GM12878 (cell line): ENCODE measurements around the gene IRAK3. TPM values are rescaled to one million over a fixed set of nuclear protein-coding genes. Genes with fewer than 3 reads are reported as not detected.

Experiments used
- ATAC-seq: fragments of 200-7000 bp; cut with Tn5 transposase; 3 replicates; pipeline ENCODE4 v1.9.1; 2020; ENCODE audit warnings: mild to moderate bottlenecking, moderate library complexity
- BruUV-seq: library from RNA; stranded (reverse); fragments of 400-500 nt; replicated peaks from 2 replicates; lab custom pipeline; 2021; lab: Mats Ljungman, UMichigan
- CTCF ChIA-PET: fragments of 300-600 bp; sonication (Branson Sonifier 250); formaldehyde crosslinking; extraction: SDS; loops from one replicate; lab custom pipeline; 2021; ENCODE audit warnings: inconsistent platforms; lab: Yijun Ruan, JAX
- POLR2A ChIA-PET: fragments of 350-600 bp; formaldehyde crosslinking; extraction: SDS; loops from one replicate; lab custom pipeline; 2021; ENCODE audit warnings: inconsistent platforms; lab: Charles Lee
- RAD21 ChIA-PET: fragments of 300-600 bp; sonication (Branson Sonifier 250); formaldehyde crosslinking; loops from one replicate; lab custom pipeline; 2023; ENCODE audit warnings: antibody characterized with exemption; ENCODE audit not compliant: unreplicated experiment; lab: Charles Lee
- SMC1A ChIA-PET: fragments of 300-600 bp; sonication (Branson Sonifier 250); formaldehyde crosslinking; loops from one replicate; lab custom pipeline; 2023; ENCODE audit not compliant: unreplicated experiment, uncharacterized antibody; lab: Charles Lee
- DNase-seq: peaks from one replicate; pipeline ENCODE4 v3.0.0-alpha.2; 2011; ENCODE audit warnings: low read depth, low spot score
- FAIRE-seq: peaks from 3 replicates; lab custom pipeline; 2011; peaks lifted over from hg19 to GRCh38; lab: Jason Lieb, UNC
- H2AFZ ChIP-seq: 2 replicates; pipeline ENCODE4 v1.6.0; 2011; ENCODE audit warnings: low read depth, low read length, control low read depth; ENCODE audit not compliant: control insufficient read depth
- H3K27ac ChIP-seq: 2 replicates; pipeline ENCODE4 v1.5.1; 2011; ENCODE audit warnings: control low read depth; ENCODE audit not compliant: control insufficient read depth, insufficient read depth
- H3K27me3 ChIP-seq, 2 experiments: replicated peaks in 1 of 2; 2 replicates each; pipeline versions ENCODE4 v1.6.0 to v1.6.1; 2011; ENCODE audit warnings: low read length in 1 of 2; ENCODE audit not compliant: control insufficient read depth in 2 of 2, insufficient read depth in 2 of 2
- H3K36me3 ChIP-seq, 2 experiments: 2 replicates each; pipeline ENCODE4 v1.5.1; 2011; ENCODE audit warnings: low read length in 1 of 2; ENCODE audit not compliant: control insufficient read depth in 2 of 2, insufficient read depth in 2 of 2
- H3K4me1 ChIP-seq: 2 replicates; pipeline ENCODE4 v1.6.1; 2011; ENCODE audit warnings: mild to moderate bottlenecking, low read length, moderate library complexity, mixed read lengths; ENCODE audit not compliant: control insufficient read depth, insufficient read depth
- H3K4me2 ChIP-seq: 2 replicates; pipeline ENCODE4 v1.6.0; 2011; ENCODE audit warnings: control low read depth; ENCODE audit not compliant: control insufficient read depth, insufficient read depth
- H3K4me3 ChIP-seq: fragments of 200-600 bp; sonication (generic); 2 replicates; pipeline ENCODE4 v1.5.1; 2016
- H3K79me2 ChIP-seq: 2 replicates; pipeline ENCODE4 v1.6.0; 2011; ENCODE audit warnings: low read length; ENCODE audit not compliant: control insufficient read depth, insufficient read depth
- H3K9ac ChIP-seq: 2 replicates; pipeline ENCODE4 v1.8.0; 2011; ENCODE audit warnings: low read length, control low read depth, mixed read lengths; ENCODE audit not compliant: control insufficient read depth, insufficient read depth
- H3K9me3 ChIP-seq: replicated peaks from 3 replicates; pipeline ENCODE4 v1.5.1; 2011; ENCODE audit warnings: mild to moderate bottlenecking, low read length; ENCODE audit not compliant: control insufficient read depth, insufficient read depth
- H4K20me1 ChIP-seq: 2 replicates; pipeline ENCODE4 v1.6.0; 2011; ENCODE audit not compliant: control insufficient read depth, insufficient read depth
- ATF2 ChIP-seq: IDR thresholded peaks from 2 replicates; pipeline ENCODE4 v1.6.1; 2012; ENCODE audit warnings: low read length, inconsistent platforms
- MAX ChIP-seq: IDR thresholded peaks from 2 replicates; pipeline ENCODE4 v1.6.1; 2012; ENCODE audit warnings: low read depth, low read length, improper control_type of control experiment
- POU2F2 ChIP-seq: IDR thresholded peaks from 3 replicates; pipeline ENCODE4 v1.6.1; 2011; ENCODE audit warnings: low read depth, mild to moderate bottlenecking, low read length, borderline replicate concordance
- RELA ChIP-seq: fragments of 450-650 bp; IDR thresholded peaks from 2 replicates; pipeline ENCODE4 v1.8.0; 2014; ENCODE audit warnings: borderline replicate concordance; ENCODE audit not compliant: partially characterized antibody
- REST ChIP-seq: IDR thresholded peaks from 2 replicates; pipeline ENCODE4 v1.6.1; 2012; ENCODE audit warnings: mild to moderate bottlenecking, low read depth, low read length
- SKIL ChIP-seq: fragments of 450-650 bp; IDR thresholded peaks from 2 replicates; pipeline ENCODE4 v1.6.1; 2017; ENCODE audit warnings: mild to moderate bottlenecking, low read depth, inconsistent platforms; ENCODE audit not compliant: poor library complexity, severe bottlenecking
- SREBF1 ChIP-seq: IDR thresholded peaks from 2 replicates; pipeline ENCODE4 v1.6.1; 2012; ENCODE audit warnings: mild to moderate bottlenecking, low read length
- TBL1XR1 ChIP-seq: IDR thresholded peaks from 2 replicates; pipeline ENCODE4 v1.6.1; 2012; ENCODE audit warnings: low read depth, low read length, improper control_type of control experiment
- YY1 ChIP-seq: IDR thresholded peaks from 2 replicates; pipeline ENCODE4 v1.6.1; 2011; ENCODE audit warnings: low read depth, mild to moderate bottlenecking, low read length
- ZBTB40 ChIP-seq: fragments of 450-650 bp; IDR thresholded peaks from 2 replicates; pipeline ENCODE4 v1.6.1; 2016; ENCODE audit warnings: mild to moderate bottlenecking, moderate library complexity, borderline replicate concordance
- ZZZ3 ChIP-seq: IDR thresholded peaks from 2 replicates; pipeline ENCODE4 v1.6.1; 2011; ENCODE audit warnings: low read depth; ENCODE audit not compliant: control insufficient read depth, insufficient read length
- WGBS: methylation state at CpG from one replicate; pipeline ENCODE4 v1.1.6; 2016; ENCODE audit warnings: low lambda C conversion rate; ENCODE audit not compliant: insufficient replicate concordance, insufficient coverage; ENCODE audit errors: missing lambda C conversion rate; 5-methylcytosine and 5-hydroxymethylcytosine counted together
- in situ Hi-C: fragments of 300-500 bp; cut with MboI; formaldehyde crosslinking; loops from 9 replicates; pipeline ENCODE4 v1.14.3; 2018; ENCODE audit warnings: mixed read lengths
- intact Hi-C: fragments of 100-400 bp; cut with micrococcal nuclease; formaldehyde crosslinking; loops from one replicate; pipeline ENCODE4 v1.14.2; 2022; ENCODE audit not compliant: unreplicated experiment
- polyA plus RNA-seq, 11 experiments: library from polyadenylated mRNA; depleted of rRNA in 4 of 11; unstranded in 6 of 11; stranded (reverse) in 5 of 11; fragments of >200 nt; fragmentation: Nextera tagmentation in 4 of 11; fragmentation: Illumina TruSeq in 1 of 11; extraction: Ambion mirVana in 4 of 11; extraction: Trizol in 1 of 11; gene quantifications; 1 replicate in 1 of 11; 2 replicates in 10 of 11; pipeline versions ENCODE4 v1.2.1 to v1.2.3, GENCODE V29; 2011 to 2016; ENCODE audit warnings: inconsistent platforms in 2 of 11, missing spikeins in 2 of 11, low read depth in 1 of 11
- total RNA-seq, 4 experiments: library from RNA; depleted of rRNA in 3 of 4; stranded (reverse); fragments of >200 nt in 3 of 4; fragmentation: Illumina TruSeq in 1 of 4; extraction: Trizol in 1 of 4; gene quantifications; 2 replicates each; pipeline versions ENCODE4 v1.2.1 to v1.2.3, GENCODE V29; 2013 to 2021

Gene IRAK3
- total and polyA plus RNA-seq, 10 of the 15 experiments (the other 5 are each of a cell fraction or from before 2014, with no cell fraction given): 1.4 to 14.1 (median 5.4) TPM

- DNase-seq (no peak), ATAC-seq (no peak), FAIRE-seq (no peak)
- SMC1A ChIA-PET: no interaction called here
- H4K20me1 ChIP-seq: no peaks in the 10 kb centered on the region
- H3K79me2 ChIP-seq: no peaks in the 10 kb centered on the region
- RAD21 ChIA-PET: no interaction called here
- POLR2A ChIA-PET: interaction anchor here (0.7 kb wide), 1 partner anchor 1642 kb away, joined by 4 read pairs; no protein-coding TSS in a partner anchor
- no peaks in the 10 kb centered on the region for H3K36me3 ChIP-seq
- no peaks in the 10 kb centered on the region for H3K27me3 ChIP-seq
- H3K9me3 ChIP-seq: no peaks in the 10 kb centered on the region
- BruUV-seq: no TSS peak
- WGBS: 13% methylated on average over 2 of the region's 2 CpGs
- no peak overlapping the region for H3K4me2 ChIP-seq
- 0 out of 2 replicates have a peak, but pooled peaks cover 3% of the 10 kb centered on the region for H3K4me1 ChIP-seq
- intact Hi-C loops: no loop called here
- in situ Hi-C loops: no loop called here
- H3K27ac ChIP-seq: no peak overlapping the region
- CTCF ChIA-PET: interaction anchor here (0.8 to 1.6 kb wide), 3 partner anchors 10 to 97 kb away, joined by 3 to 5 read pairs (median 3); no protein-coding TSS in a partner anchor
- no peak overlapping the region for H3K4me3 ChIP-seq
- no peak overlapping the region for H3K9ac ChIP-seq
- TF ChIP-seq MAX (no peak), YY1 (no peak), RELA (no peak), SREBF1 (no peak), ATF2 (no peak), ZZZ3 (no peak), POU2F2 (no peak), SKIL (no peak), ZBTB40 (no peak), TBL1XR1 (no peak), REST (no peak)
- H2AFZ ChIP-seq: no peak overlapping the region
These were observed 53.3 kb downstream of the IRAK3 start for GRCh38 chr12:66242311-66242710.
